K562 (cell line): Measurements from ENCODE around the gene PPP1R12B. TPM values are rescaled to one million over a fixed set of nuclear protein-coding genes. Genes with fewer than 3 reads are reported as not detected.
"Not testable (repeated sequence)": the region's sequence is repeated elsewhere in the genome, so short reads cannot be mapped to it uniquely, and the experiment has no call there.

Experiments
- RAD21 ChIP-seq, 2 experiments: fragments of 250-450 bp in 1 of 2; fragments of 450-650 bp in 1 of 2; sonication (Bioruptor Pico) in 1 of 2; formaldehyde crosslinking in 1 of 2; IDR thresholded peaks in 1 of 2; conservative IDR thresholded peaks in 1 of 2; 2 replicates each; pipeline versions ENCODE4 v1.4.0 to v1.8.0; 2020 to 2022; ENCODE audit warnings: mild to moderate bottlenecking in 2 of 2, moderate library complexity in 1 of 2
- ZFX ChIP-seq: sonication (generic); formaldehyde crosslinking; IDR thresholded peaks from 2 replicates; pipeline ENCODE4 v1.8.0; 2022; ENCODE audit warnings: mild to moderate bottlenecking, missing genetic modification reagents, moderate library complexity
- polyA plus RNA-seq, 8 experiments: library from polyadenylated mRNA; depleted of rRNA in 4 of 8; stranded (reverse) in 5 of 8; unstranded in 3 of 8; fragments of >200 nt; fragmentation: Nextera tagmentation in 2 of 8; fragmentation: Illumina TruSeq in 1 of 8; extraction: Ambion mirVana in 2 of 8; extraction: Trizol in 1 of 8; gene quantifications; 2 replicates each; pipeline versions ENCODE4 v1.2.1 to v1.2.3, GENCODE V29; 2011 to 2014; ENCODE audit warnings: inconsistent platforms in 1 of 8, missing spikeins in 1 of 8
- total RNA-seq, 7 experiments: library from RNA; depleted of rRNA in 6 of 7; stranded (reverse); fragments of >200 nt in 6 of 7; fragmentation: Illumina TruSeq in 2 of 7; extraction: Trizol in 2 of 7; gene quantifications; 2 replicates each; pipeline versions ENCODE4 v1.2.1 to v1.2.3, GENCODE V29; 2011 to 2021; ENCODE audit warnings: low replicate concordance in 1 of 7
- TF ChIP-seq, protein P1 (sequence below), 2 experiments: fragments of 450-650 bp in 1 of 2; sonication (generic) in 1 of 2; formaldehyde crosslinking in 1 of 2; IDR thresholded peaks; 2 replicates each; pipeline versions ENCODE4 v1.7.1 to v1.9.0; 2016 to 2022; ENCODE audit warnings: inconsistent platforms in 1 of 2, mild to moderate bottlenecking in 1 of 2, missing genetic modification reagents in 1 of 2
- TF ChIP-seq, protein P2 (sequence below), 2 experiments: fragments of 450-650 bp; formaldehyde crosslinking in 1 of 2; IDR thresholded peaks; 2 replicates each; pipeline versions ENCODE4 v1.4.0 to v1.6.1; 2014 to 2020; ENCODE audit warnings: mild to moderate bottlenecking in 2 of 2, borderline replicate concordance in 1 of 2, low read depth in 1 of 2
- TF ChIP-seq, protein P3 (sequence below), 2 experiments: fragments of 250-450 bp in 1 of 2; fragments of 450-650 bp in 1 of 2; sonication (Bioruptor Pico) in 1 of 2; IDR thresholded peaks; 2 replicates each; pipeline versions ENCODE4 v1.6.1 to v1.8.0; 2016 to 2021; ENCODE audit warnings: mild to moderate bottlenecking in 2 of 2, moderate library complexity in 2 of 2, missing compliant biosample characterization in 1 of 2, missing genetic modification characterization in 1 of 2

The PPP1R12B gene
- total and polyA plus RNA-seq, 9 of the 15 experiments (the other 6 are each of a cell fraction or from before 2014, with no cell fraction given), result 0.73 to 16.9 (median 13.6) TPM

DNA sequence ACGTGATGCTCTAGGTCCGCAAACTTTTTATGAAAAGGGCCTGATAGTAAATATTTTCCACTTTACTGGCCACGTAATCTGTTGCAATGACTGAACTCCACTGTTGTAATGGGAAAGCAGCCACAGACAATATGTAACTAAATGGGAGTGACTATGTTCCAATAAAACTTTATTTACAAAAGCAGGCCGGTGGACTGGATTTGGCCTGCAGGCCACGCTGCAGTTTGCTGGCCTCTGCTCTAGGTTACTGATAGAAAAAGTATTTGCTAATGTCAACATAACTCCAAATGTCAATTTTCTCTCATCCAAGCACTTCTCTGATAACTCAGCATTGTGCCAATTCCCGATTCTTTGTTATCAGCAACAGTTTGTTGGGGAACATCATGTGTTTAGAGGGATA, 160.4 kb downstream of the PPP1R12B start (continued):
- TF ChIP-seq, protein P1, sequence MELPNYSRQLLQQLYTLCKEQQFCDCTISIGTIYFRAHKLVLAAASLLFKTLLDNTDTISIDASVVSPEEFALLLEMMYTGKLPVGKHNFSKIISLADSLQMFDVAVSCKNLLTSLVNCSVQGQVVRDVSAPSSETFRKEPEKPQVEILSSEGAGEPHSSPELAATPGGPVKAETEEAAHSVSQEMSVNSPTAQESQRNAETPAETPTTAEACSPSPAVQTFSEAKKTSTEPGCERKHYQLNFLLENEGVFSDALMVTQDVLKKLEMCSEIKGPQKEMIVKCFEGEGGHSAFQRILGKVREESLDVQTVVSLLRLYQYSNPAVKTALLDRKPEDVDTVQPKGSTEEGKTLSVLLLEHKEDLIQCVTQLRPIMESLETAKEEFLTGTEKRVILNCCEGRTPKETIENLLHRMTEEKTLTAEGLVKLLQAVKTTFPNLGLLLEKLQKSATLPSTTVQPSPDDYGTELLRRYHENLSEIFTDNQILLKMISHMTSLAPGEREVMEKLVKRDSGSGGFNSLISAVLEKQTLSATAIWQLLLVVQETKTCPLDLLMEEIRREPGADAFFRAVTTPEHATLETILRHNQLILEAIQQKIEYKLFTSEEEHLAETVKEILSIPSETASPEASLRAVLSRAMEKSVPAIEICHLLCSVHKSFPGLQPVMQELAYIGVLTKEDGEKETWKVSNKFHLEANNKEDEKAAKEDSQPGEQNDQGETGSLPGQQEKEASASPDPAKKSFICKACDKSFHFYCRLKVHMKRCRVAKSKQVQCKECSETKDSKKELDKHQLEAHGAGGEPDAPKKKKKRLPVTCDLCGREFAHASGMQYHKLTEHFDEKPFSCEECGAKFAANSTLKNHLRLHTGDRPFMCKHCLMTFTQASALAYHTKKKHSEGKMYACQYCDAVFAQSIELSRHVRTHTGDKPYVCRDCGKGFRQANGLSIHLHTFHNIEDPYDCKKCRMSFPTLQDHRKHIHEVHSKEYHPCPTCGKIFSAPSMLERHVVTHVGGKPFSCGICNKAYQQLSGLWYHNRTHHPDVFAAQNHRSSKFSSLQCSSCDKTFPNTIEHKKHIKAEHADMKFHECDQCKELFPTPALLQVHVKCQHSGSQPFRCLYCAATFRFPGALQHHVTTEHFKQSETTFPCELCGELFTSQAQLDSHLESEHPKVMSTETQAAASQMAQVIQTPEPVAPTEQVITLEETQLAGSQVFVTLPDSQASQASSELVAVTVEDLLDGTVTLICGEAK (IDR thresholded peaks at IDR 0.05), result peak; percentile 99
- TF ChIP-seq, protein P1 (CRISPR knock-in tag; IDR thresholded peaks at IDR 0.05), result peak; percentile 99
- TF ChIP-seq, protein P2, sequence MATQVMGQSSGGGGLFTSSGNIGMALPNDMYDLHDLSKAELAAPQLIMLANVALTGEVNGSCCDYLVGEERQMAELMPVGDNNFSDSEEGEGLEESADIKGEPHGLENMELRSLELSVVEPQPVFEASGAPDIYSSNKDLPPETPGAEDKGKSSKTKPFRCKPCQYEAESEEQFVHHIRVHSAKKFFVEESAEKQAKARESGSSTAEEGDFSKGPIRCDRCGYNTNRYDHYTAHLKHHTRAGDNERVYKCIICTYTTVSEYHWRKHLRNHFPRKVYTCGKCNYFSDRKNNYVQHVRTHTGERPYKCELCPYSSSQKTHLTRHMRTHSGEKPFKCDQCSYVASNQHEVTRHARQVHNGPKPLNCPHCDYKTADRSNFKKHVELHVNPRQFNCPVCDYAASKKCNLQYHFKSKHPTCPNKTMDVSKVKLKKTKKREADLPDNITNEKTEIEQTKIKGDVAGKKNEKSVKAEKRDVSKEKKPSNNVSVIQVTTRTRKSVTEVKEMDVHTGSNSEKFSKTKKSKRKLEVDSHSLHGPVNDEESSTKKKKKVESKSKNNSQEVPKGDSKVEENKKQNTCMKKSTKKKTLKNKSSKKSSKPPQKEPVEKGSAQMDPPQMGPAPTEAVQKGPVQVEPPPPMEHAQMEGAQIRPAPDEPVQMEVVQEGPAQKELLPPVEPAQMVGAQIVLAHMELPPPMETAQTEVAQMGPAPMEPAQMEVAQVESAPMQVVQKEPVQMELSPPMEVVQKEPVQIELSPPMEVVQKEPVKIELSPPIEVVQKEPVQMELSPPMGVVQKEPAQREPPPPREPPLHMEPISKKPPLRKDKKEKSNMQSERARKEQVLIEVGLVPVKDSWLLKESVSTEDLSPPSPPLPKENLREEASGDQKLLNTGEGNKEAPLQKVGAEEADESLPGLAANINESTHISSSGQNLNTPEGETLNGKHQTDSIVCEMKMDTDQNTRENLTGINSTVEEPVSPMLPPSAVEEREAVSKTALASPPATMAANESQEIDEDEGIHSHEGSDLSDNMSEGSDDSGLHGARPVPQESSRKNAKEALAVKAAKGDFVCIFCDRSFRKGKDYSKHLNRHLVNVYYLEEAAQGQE (IDR thresholded peaks at IDR 0.05; ENCODE audit: borderline replicate concordance), result peak; percentile 25; the same call in 1 of the 2 replicates
- TF ChIP-seq, protein P2 (CRISPR knock-in tag; IDR thresholded peaks at IDR 0.05; ENCODE audit: low read depth), result not testable (repeated sequence)
- TF ChIP-seq RAD21 (CRISPR knock-in tag; conservative IDR thresholded peaks at IDR 0.05 in 1 of 2, IDR thresholded peaks at IDR 0.05 in 1 of 2) (peak; percentile 38 to 67), ZFX (CRISPR knock-in tag) (peak; percentile 89)
- TF ChIP-seq, protein P3, sequence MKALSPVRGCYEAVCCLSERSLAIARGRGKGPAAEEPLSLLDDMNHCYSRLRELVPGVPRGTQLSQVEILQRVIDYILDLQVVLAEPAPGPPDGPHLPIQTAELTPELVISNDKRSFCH (CRISPR knock-in tag; IDR thresholded peaks at IDR 0.05), result not testable (repeated sequence)
- TF ChIP-seq, protein P3 (tag; IDR thresholded peaks at IDR 0.05), result peak; percentile 87
